ENCODE measurements around the gene OXTR.

The OXTR gene

DNA sequence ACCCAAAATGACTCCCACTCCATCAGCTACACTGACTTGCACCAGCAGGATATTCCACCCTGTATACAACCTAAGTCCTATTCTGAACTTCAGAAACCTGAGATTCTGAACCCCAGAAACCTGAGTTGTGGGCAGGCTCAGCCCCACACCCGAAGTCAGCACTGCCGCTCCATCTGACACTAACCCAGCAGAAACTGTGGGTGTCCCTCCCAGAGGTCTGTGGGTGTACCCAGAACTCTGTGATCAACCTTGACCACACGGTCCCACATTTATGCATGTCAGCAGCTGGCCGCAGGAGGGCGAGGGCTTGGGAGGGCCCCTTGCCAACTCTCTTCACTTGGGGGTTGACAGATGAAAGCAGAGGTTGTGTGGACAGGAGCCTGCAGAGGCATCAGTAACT lies 9.3 kb downstream of the OXTR start:
- no peak for DNase-seq
- TF ChIP-seq POLR2A (IDR thresholded peaks at IDR 0.05; ENCODE audit: low read length) (no peak), GATA1 (IDR thresholded peaks at IDR 0.05; ENCODE audit: low read depth, low read length) (no peak)

DNA sequence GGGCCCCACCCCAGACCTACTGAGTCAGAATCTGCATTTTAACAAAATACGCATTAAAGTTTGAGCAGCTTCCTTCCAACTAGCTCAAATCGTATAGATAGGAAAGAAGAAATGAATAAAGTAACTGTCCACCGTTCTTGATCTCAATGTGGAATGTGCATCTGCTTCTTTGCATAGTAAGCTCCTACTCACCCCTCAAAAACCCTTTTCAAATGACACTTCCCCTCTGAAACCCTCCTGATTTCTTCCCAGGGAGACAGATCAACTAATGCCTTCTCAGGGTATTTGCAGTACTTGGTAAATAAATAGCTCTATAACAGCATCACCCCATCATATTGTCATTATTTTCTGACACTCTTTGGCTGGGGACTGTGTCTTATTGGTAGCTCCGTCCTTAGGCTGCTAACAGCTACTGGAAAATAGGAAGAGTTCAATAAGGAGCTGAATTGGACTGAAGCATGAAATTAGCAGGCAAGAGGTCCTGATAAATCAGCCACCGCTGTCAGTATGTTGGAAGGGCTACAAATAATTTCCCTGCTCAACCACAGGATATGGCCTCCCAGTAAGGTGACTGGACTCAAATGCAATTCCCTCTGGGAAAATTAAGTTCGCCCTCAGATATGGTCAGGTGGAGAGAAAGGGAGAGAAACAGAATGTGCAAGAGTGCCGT lies 10.2 kb downstream of the OXTR start:
- no peak for DNase-seq
- TF ChIP-seq POLR2A (IDR thresholded peaks at IDR 0.05; ENCODE audit: low read length) (no peak), GATA1 (IDR thresholded peaks at IDR 0.05; ENCODE audit: low read depth, low read length) (no peak)

DNA sequence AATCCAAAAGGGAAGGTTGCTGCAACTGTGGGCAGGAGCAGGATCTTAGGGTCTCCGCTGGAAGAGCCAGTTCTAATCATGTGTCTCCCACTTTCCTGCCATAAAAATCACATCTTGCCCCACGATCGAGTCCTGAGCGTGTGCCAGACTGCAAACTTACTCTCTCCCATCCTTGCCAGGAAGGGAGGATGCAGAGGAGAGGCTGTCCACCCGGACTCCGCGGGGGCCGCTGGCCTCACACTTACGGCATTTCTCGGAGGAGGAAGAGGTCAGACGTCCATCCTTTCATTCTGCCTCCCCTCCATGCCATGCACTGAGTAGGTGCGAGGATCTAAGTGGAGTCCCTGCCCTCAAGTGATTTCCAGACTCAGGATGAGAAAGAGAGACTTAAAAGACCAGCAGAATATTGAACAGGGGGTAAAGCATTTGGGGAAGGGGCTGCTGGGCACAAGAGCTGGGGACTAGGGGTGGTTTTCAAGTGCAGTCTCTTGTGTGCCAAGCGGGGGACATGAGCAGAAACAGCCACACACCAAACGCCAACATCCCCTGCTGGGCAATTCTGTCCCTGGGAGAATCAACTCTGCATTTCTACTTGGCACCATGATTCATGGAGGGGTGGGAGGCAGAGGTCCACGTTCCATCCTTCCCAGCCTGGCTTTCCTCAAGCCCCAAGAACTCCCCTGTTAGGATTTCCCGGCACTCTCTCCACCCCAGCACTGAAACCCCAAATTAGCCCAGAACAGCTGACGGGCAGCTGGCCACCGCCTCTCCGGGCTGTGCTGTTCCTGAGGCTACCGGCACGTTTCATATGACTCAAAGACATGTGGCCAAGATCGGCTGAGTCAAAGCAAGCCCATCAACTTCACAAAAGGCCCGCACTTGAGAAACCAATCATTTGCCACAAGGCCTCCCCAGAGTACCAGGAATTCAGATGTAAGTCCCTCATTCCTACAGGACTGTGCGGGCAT lies 11.6 kb downstream of the OXTR start:
- no peak for DNase-seq
- no peak for TF ChIP-seq GATA1 (IDR thresholded peaks at IDR 0.05; ENCODE audit: low read depth, low read length)
- no peak for TF ChIP-seq POLR2A (IDR thresholded peaks at IDR 0.05; ENCODE audit: low read length)

- no peak for TF ChIP-seq POLR2A (IDR thresholded peaks at IDR 0.05; ENCODE audit: low read length)
- no peak for TF ChIP-seq GATA1 (IDR thresholded peaks at IDR 0.05; ENCODE audit: low read depth, low read length)
- DNase-seq = no peak
Observed at GRCh38 chr3:8756671-8757070, 12.7 kb downstream of the OXTR start.

DNA sequence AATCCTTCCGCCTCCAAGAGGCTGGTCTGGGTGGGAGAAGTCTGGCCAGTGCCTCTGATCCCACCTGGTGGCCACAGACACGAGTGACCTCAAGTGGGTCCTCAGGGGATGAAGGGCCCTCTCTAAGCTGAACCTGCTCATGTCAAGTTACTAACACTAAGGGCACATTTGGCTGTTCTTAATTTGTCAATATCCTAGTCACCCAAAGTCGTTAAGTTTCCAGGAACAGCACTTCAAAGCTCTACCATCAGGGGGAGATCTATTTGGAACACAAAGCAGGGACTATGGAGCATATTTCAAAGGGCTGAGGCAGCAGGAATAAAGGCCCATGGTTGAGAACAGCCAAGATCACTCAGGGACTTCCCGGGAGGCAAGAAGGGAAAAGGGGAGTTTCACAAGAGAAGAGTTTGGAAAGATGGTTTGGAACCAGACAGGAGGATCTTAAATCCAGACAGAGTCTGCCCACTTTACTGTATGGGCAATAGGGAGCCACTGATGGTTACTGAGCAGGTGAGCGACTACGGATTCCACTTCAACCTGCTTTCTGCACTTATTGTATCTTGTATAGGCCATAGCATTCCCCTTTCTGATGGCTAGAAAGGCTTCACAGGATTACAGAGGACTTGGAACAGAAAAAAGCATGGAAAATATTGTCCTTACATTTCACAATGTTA lies 13.7 kb downstream of the OXTR start:
- no peak for DNase-seq
- no peak for TF ChIP-seq POLR2A (IDR thresholded peaks at IDR 0.05; ENCODE audit: low read length)
- TF ChIP-seq GATA1 (IDR thresholded peaks at IDR 0.05; ENCODE audit: low read depth, low read length) = no peak

DNA sequence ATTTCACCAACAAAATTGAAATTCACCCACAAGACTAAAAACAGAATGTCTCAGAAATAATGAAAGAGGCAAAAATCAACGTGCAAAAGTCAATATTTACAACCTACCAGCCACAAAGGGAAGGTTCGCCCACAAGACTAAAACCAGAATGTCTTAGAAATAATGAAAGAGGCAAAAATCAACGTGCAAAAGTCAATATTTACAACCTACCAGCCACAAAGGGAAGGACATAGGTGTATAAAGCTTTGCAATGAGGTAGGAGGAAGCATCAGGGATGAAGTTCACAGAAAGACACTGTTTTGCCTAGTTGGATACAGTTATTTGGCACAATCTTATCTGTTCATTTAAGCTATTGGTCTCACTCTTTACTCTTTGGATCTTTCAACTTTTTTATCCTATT lies 14.3 kb downstream of the OXTR start:
- no peak for DNase-seq
- TF ChIP-seq POLR2A (IDR thresholded peaks at IDR 0.05; ENCODE audit: low read length) = no peak
- TF ChIP-seq GATA1 (IDR thresholded peaks at IDR 0.05; ENCODE audit: low read depth, low read length) = no peak

GRCh38 chr3:8752832-8753231 lies 16.6 kb downstream of the OXTR start:
- no peak for DNase-seq
- TF ChIP-seq GATA1 (IDR thresholded peaks at IDR 0.05; ENCODE audit: low read depth, low read length) = no peak

DNA sequence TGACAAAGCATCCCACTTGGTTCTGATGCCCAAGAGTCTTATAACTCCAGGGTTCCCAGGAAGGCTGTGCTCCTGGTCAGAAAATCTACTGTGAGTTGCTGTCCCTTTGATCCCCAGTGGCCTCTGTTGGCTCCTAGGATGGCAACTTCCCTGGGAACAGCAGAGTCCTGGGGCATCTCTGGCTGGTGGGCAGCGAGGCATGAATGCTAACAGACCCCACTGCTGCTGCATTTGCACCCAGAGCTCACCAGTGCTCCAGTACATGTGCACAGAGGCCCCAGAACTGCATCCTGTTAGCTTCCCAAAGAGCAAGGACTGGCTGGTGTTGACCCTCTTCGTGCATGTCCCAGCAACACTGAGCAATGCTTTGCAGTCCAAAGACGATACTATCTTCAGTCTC lies 20.1 kb downstream of the OXTR start:
- TF ChIP-seq POLR2A (IDR thresholded peaks at IDR 0.05; ENCODE audit: low read length) (no peak), GATA1 (IDR thresholded peaks at IDR 0.05; ENCODE audit: low read depth, low read length) (no peak)
- DNase-seq = no peak

DNA sequence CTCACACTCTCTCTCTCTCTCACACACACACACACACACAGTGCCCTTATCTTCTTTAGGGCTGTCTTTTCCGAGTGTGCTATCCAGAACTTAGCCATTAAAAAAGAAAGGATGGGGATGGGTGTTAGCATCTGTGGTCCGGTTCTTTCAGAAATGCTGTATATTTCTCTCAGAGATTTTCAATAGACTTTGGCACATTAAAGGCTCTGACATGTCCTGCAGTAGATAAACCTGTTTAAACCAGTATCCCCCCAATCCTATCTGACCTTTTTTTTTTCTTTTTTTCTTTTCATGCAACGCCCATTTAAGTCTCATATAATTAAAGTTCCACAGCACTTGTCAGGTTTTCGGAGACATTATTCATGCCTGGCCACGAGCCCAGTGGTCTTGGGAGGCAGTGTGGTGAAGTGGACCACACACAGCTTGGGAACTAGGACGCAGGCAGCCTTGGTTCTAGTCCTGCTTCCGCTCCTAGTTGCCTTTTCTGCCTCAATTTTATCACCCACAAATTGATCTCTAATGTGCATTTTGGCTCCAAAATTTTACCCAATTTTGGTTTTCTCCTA lies 22.6 kb downstream of the OXTR start:
- no peak for TF ChIP-seq POLR2A (IDR thresholded peaks at IDR 0.05; ENCODE audit: low read length)
- no peak for TF ChIP-seq GATA1 (IDR thresholded peaks at IDR 0.05; ENCODE audit: low read depth, low read length)
- DNase-seq = no peak

- TF ChIP-seq POLR2A (IDR thresholded peaks at IDR 0.05; ENCODE audit: low read length) (no peak), GATA1 (IDR thresholded peaks at IDR 0.05; ENCODE audit: low read depth, low read length) (no peak)
- DNase-seq = no peak
Observed at GRCh38 chr3:8745619-8746370, 23.6 kb downstream of the OXTR start.

GRCh38 chr3:8743911-8744310 lies 25.5 kb downstream of the OXTR start:
- DNase-seq = no peak
- TF ChIP-seq POLR2A (IDR thresholded peaks at IDR 0.05; ENCODE audit: low read length) (no peak), GATA1 (IDR thresholded peaks at IDR 0.05; ENCODE audit: low read depth, low read length) (no peak)

DNA sequence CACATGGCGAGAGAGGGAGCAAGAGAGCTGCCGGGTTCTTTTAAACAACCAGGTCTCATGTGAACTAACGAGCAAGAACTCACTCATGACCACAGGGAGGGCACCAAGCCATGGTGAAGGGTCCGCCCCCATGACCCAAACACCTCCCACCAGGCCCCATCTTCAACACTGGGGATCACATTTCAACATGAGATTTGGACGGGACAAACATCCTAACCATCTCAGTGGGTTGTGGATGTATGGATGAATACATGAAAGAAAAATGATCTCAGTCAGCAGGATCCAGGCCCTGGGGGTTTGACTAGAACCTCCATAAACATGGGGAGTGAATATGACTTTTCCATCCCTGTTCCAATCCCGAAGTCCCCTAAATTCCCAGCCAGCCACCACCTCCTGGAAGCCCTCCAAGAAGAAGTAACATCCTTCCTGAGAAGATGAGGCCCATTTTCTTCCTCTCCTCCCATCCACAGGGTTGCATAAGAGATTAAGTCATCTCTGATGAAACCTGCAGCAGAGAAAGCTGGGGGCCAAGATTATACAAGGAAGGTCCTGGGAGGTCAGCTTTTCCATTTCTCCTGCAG lies 26.3 kb downstream of the OXTR start:
- TF ChIP-seq POLR2A (IDR thresholded peaks at IDR 0.05; ENCODE audit: low read length) = no peak
- no peak for TF ChIP-seq GATA1 (IDR thresholded peaks at IDR 0.05; ENCODE audit: low read depth, low read length)
- no peak for DNase-seq
